Hepatocyte (in vitro differentiated cells): ENCODE measurements around the gene TMEM121B. TPM values are rescaled to one million over a fixed set of nuclear protein-coding genes. Genes with fewer than 3 reads are reported as not detected.

ENCODE experiments used
- DNase-seq: peaks from one replicate; pipeline ENCODE4 v3.0.0-alpha.2; 2016; ENCODE audit warnings: low spot score
- H2AFZ ChIP-seq: fragments of 200-600 bp; sonication (generic); 2 replicates; pipeline ENCODE4 v1.6.0; 2016; ENCODE audit warnings: antibody characterized with exemption, mild to moderate bottlenecking
- H3K27ac ChIP-seq: fragments of 200-600 bp; sonication (generic); 2 replicates; pipeline ENCODE4 v1.5.1; 2016; ENCODE audit warnings: mild to moderate bottlenecking
- H3K27me3 ChIP-seq: fragments of 200-600 bp; sonication (generic); 2 replicates; pipeline ENCODE4 v1.6.1; 2016
- H3K36me3 ChIP-seq: fragments of 200-600 bp; sonication (generic); replicated peaks from 2 replicates; pipeline ENCODE4 v1.5.1; 2016; ENCODE audit warnings: low read depth; ENCODE audit not compliant: insufficient read depth
- H3K4me1 ChIP-seq: fragments of 200-600 bp; sonication (generic); 2 replicates; pipeline ENCODE4 v1.5.1; 2016; ENCODE audit warnings: mild to moderate bottlenecking, moderate library complexity; ENCODE audit not compliant: insufficient read depth
- H3K4me2 ChIP-seq: fragments of 200-600 bp; sonication (generic); 2 replicates; pipeline ENCODE4 v1.6.0; 2016
- H3K4me3 ChIP-seq: fragments of 200-600 bp; sonication (generic); 2 replicates; pipeline ENCODE4 v1.5.1; 2016; ENCODE audit warnings: mild to moderate bottlenecking
- H3K79me2 ChIP-seq: fragments of 200-600 bp; sonication (generic); 2 replicates; pipeline ENCODE4 v1.6.0; 2017; ENCODE audit warnings: mild to moderate bottlenecking
- H3K9me2 ChIP-seq: fragments of 200-600 bp; sonication (generic); replicated peaks from 2 replicates; pipeline ENCODE4 v1.6.0; 2017; ENCODE audit warnings: mild to moderate bottlenecking; ENCODE audit not compliant: insufficient read depth
- H3K9me3 ChIP-seq: fragments of 200-600 bp; sonication (generic); 2 replicates; pipeline ENCODE4 v1.5.1; 2016; ENCODE audit warnings: low read depth, mild to moderate bottlenecking
- H4K20me1 ChIP-seq: fragments of 200-600 bp; sonication (generic); 2 replicates; pipeline ENCODE4 v1.6.0; 2016; ENCODE audit warnings: mild to moderate bottlenecking; ENCODE audit not compliant: insufficient read depth, poor library complexity, severe bottlenecking
- EZH2 ChIP-seq: fragments of 200-600 bp; sonication (generic); IDR thresholded peaks from 2 replicates; pipeline ENCODE4 v1.6.1; 2016; ENCODE audit warnings: antibody characterized with exemption, mild to moderate bottlenecking, borderline replicate concordance
- EZH2phosphoT487 ChIP-seq: fragments of 200-600 bp; sonication (generic); IDR thresholded peaks from one replicate; pipeline ENCODE4 v1.6.1; 2018; ENCODE audit warnings: antibody characterized with exemption, mild to moderate bottlenecking, low read depth, moderate library complexity; ENCODE audit not compliant: unreplicated experiment, severe bottlenecking
- WGBS: methylation state at CpG from one replicate; pipeline ENCODE4 v1.1.6; 2016; ENCODE audit warnings: low lambda C conversion rate; ENCODE audit errors: missing lambda C conversion rate; 5-methylcytosine and 5-hydroxymethylcytosine counted together
- polyA plus RNA-seq: library from polyadenylated mRNA; unstranded; fragments of >200 nt; fragmentation: Nextera tagmentation; extraction: Ambion mirVana; gene quantifications from 2 replicates; pipeline ENCODE4 v1.2.1, GENCODE V29; 2016
- total RNA-seq: library from RNA; depleted of rRNA; stranded (reverse); fragments of >200 nt; gene quantifications from 2 replicates; pipeline ENCODE4 v1.2.3, GENCODE V29; 2014
- TF ChIP-seq, protein P1 (sequence below): fragments of 200-600 bp; sonication (generic); IDR thresholded peaks from 2 replicates; pipeline ENCODE4 v1.5.1; 2016; ENCODE audit warnings: antibody characterized with exemption, mild to moderate bottlenecking; ENCODE audit not compliant: poor library complexity

Gene TMEM121B
- total and polyA plus RNA-seq, 2 experiments from 2014 or later = 0.30 to 0.50 TPM

DNA sequence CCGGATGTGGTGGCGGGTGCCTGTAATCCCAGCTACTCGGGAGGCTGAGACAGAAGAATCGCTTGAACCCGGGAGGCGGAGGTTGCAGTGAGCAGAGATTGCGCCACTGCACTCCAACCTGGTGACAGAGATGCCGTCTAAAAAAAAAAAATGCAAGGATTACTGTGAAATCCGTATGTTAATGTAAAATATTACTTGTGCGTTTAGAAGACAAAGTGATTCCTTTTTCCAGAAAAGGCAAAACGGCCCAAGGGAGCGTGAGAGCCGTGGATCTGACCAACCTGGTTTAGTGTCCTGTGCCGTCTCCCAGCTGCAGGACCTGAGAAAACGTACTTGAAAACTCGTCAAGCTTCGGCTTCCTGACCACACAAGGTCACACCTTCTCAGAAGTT lies 37.0 kb upstream of the TMEM121B start:
- H2AFZ ChIP-seq = peak overlapping the region; percentile 100
- H3K4me1 ChIP-seq = peaks cover 13% of the 10 kb centered on the region
- peak overlapping the region; percentile 96 for H3K27ac ChIP-seq
- H3K9me2 ChIP-seq = no peaks in the 10 kb centered on the region
- 52% methylated on average over 17 of the region's 17 CpGs for WGBS
- H4K20me1 ChIP-seq = peaks cover 3% of the 10 kb centered on the region
- no peaks in the 10 kb centered on the region for H3K36me3 ChIP-seq
- peak overlapping the region; percentile 92 for H3K4me2 ChIP-seq
- DNase-seq = no peak
- H3K9me3 ChIP-seq = no peaks in the 10 kb centered on the region
- H3K4me3 ChIP-seq = peak overlapping the region; percentile 60
- TF ChIP-seq EZH2 = no peak
- TF ChIP-seq EZH2phosphoT487 = no peak
- TF ChIP-seq, protein P1, sequence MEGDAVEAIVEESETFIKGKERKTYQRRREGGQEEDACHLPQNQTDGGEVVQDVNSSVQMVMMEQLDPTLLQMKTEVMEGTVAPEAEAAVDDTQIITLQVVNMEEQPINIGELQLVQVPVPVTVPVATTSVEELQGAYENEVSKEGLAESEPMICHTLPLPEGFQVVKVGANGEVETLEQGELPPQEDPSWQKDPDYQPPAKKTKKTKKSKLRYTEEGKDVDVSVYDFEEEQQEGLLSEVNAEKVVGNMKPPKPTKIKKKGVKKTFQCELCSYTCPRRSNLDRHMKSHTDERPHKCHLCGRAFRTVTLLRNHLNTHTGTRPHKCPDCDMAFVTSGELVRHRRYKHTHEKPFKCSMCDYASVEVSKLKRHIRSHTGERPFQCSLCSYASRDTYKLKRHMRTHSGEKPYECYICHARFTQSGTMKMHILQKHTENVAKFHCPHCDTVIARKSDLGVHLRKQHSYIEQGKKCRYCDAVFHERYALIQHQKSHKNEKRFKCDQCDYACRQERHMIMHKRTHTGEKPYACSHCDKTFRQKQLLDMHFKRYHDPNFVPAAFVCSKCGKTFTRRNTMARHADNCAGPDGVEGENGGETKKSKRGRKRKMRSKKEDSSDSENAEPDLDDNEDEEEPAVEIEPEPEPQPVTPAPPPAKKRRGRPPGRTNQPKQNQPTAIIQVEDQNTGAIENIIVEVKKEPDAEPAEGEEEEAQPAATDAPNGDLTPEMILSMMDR = no peak
- H3K79me2 ChIP-seq = peaks cover 49% of the 10 kb centered on the region
- no peaks in the 10 kb centered on the region for H3K27me3 ChIP-seq

DNA sequence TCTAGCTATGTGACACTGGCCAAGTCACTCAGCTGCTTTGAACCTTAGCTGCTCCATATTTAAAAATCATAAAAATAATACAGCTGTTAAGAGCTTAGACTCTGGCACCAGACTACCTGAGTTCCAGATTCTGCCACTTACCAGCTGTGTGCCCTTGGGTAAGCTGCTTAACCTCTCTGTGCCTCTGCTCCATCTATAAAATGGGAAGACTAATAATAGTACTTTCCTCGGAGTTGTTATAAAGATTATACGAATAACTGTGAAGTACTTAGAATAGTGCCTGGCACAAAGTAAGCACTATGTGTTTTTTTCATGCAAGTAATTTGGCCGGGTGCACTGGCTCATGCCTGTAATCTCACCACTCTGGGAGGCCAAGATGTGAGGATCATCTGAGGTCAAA lies 36.6 kb upstream of the TMEM121B start:
- peak overlapping the region; percentile 100 for H2AFZ ChIP-seq
- 92% methylated on average over 3 of the region's 3 CpGs for WGBS
- H3K27ac ChIP-seq = peak overlapping the region; percentile 96
- peak overlapping the region; percentile 92 for H3K4me2 ChIP-seq
- DNase-seq = no peak
- H3K9me3 ChIP-seq = no peaks in the 10 kb centered on the region
- no peak overlapping the region for H3K4me3 ChIP-seq
- peaks cover 13% of the 10 kb centered on the region for H3K4me1 ChIP-seq
- TF ChIP-seq, protein P1 = no peak
- no peak for TF ChIP-seq EZH2phosphoT487
- no peak for TF ChIP-seq EZH2
- no peaks in the 10 kb centered on the region for H3K36me3 ChIP-seq
- no peaks in the 10 kb centered on the region for H3K27me3 ChIP-seq
- peaks cover 54% of the 10 kb centered on the region for H3K79me2 ChIP-seq
- H3K9me2 ChIP-seq = no peaks in the 10 kb centered on the region
- peaks cover 6% of the 10 kb centered on the region for H4K20me1 ChIP-seq

DNA sequence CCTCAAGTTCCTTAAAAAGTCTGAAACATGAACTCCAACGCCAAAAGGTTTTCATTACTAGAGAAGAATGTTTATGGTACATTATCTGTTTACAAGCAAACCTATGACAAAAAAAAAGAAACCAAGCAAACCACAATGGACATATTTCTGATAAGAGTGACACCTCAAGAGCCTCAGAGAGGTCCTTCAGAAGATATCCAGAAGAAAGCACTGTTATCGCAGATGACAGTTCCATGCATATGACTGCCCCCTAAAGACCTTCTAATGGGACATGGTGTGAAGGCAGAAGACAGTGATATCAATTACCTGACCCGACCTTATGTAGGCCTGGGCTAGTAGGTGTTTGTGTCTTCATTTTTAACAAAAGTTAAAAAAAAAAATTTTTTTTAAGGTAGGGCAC lies 34.8 kb upstream of the TMEM121B start:
- H3K27ac ChIP-seq = no peak overlapping the region
- 65% methylated on average over 3 of the region's 3 CpGs for WGBS
- peaks cover 13% of the 10 kb centered on the region for H3K4me1 ChIP-seq
- peaks cover 6% of the 10 kb centered on the region for H4K20me1 ChIP-seq
- no peaks in the 10 kb centered on the region for H3K36me3 ChIP-seq
- no peaks in the 10 kb centered on the region for H3K27me3 ChIP-seq
- H3K79me2 ChIP-seq = peaks cover 65% of the 10 kb centered on the region
- no peak overlapping the region for H2AFZ ChIP-seq
- H3K9me2 ChIP-seq = no peaks in the 10 kb centered on the region
- no peak overlapping the region for H3K4me3 ChIP-seq
- H3K9me3 ChIP-seq = no peaks in the 10 kb centered on the region
- TF ChIP-seq EZH2 (no peak), EZH2phosphoT487 (no peak)
- no peak for DNase-seq
- H3K4me2 ChIP-seq = no peak overlapping the region

DNA sequence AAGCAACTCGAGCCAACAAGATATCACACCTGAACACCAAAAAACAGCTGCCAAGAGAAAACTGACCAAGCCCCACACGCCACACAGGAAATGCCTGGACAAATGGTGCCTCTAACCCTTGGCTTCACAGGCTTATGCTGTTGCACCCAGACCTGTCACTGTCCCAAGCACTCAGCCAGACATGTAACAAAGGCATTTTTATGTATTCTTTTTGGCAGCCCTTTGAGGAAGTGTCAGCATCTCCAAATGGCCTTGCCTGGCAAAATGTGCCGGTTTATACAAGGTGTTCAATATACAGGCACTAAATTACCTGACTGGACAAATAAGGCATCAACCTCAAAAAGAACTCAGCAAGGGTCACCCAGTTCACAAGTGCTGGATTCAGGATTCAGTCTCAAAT lies 31.8 kb upstream of the TMEM121B start:
- Histone ChIP-seq H4K20me1 (peaks cover 6% of the 10 kb centered on the region), H3K79me2 (peaks cover 85% of the 10 kb centered on the region), H3K27me3 (no peaks in the 10 kb centered on the region), H3K4me3 (no peak overlapping the region), H3K9me2 (no peaks in the 10 kb centered on the region), H3K4me1 (peaks cover 9% of the 10 kb centered on the region), H3K4me2 (no peak overlapping the region), H2AFZ (no peak overlapping the region), H3K9me3 (no peaks in the 10 kb centered on the region), H3K36me3 (no peaks in the 10 kb centered on the region), H3K27ac (no peak overlapping the region)
- no peak for DNase-seq
- 82% methylated on average over 3 of the region's 3 CpGs for WGBS
- TF ChIP-seq EZH2 = no peak
